HUES6 (cell line): ENCODE measurements around the gene N4BP3.
"Not testable (repeated sequence)": the region's sequence is repeated elsewhere in the genome, so short reads cannot be mapped to it uniquely, and the experiment has no call there.

Experiments
- H3K27ac ChIP-seq: 2 replicates; pipeline ENCODE4 v1.7.0; 2013; ENCODE audit warnings: low read depth, mild to moderate bottlenecking, low read length, inconsistent platforms
- H3K27me3 ChIP-seq: 2 replicates; pipeline ENCODE4 v1.6.1; 2013; ENCODE audit warnings: low read length; ENCODE audit not compliant: control insufficient read depth, insufficient read depth
- H3K36me3 ChIP-seq: 2 replicates; pipeline ENCODE4 v1.6.1; 2013; ENCODE audit warnings: low read length; ENCODE audit not compliant: control insufficient read depth, insufficient read depth
- H3K4me1 ChIP-seq: 2 replicates; pipeline ENCODE4 v1.6.1; 2013; ENCODE audit warnings: low read length; ENCODE audit not compliant: control insufficient read depth, insufficient read depth
- H3K4me3 ChIP-seq: 2 replicates; pipeline ENCODE4 v1.5.1; 2013; ENCODE audit warnings: low read depth, low read length
- H3K9ac ChIP-seq: one replicate; pipeline ENCODE4 v1.6.1; 2013; ENCODE audit warnings: mild to moderate bottlenecking, low read length
- H3K9me3 ChIP-seq: 2 replicates; pipeline ENCODE4 v1.6.1; 2013; ENCODE audit warnings: low read depth, low read length; ENCODE audit not compliant: control insufficient read depth, insufficient read depth

Gene N4BP3

DNA sequence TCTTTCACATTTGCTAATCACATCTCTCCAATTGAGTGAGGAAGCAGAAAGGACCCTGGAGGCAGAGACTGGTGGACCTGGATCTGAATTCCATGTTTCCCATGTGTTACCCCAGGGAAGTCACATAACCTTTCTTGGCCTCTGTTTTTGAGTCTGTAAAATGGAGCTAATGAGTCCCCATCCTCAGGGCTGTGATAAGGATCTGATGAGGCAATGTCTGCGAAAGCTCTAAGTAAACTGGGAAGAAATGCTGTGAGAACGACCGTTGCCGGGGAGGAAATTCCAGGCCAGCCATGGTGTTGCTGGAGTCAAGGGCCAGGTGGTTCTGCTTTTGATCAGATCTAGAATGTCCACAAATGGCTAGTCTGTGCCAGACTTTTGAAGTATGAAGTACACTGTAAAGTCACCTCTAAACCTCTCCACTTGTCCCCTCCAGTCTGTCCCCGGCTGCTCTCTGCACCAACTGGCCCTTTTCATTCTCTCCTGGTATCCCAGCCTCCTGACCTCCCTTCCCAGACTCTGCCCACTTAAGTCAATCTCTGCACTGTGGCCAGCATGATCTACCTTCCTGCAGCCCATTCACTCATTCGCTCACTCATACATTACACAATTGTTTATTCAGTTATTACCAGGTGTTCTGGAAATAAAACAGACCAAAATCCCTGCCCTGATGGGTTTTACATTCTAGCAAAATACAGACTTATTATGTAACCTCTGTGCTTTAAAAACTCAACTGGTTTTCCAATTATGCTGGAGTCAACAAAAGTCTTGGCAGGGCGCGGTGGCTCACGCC, 32.5 kb upstream of the N4BP3 start:
- Histone ChIP-seq H3K4me1 (peaks cover 29% of the 10 kb centered on the region), H3K4me3 (no peak overlapping the region), H3K9ac (no peak overlapping the region), H3K36me3 (no peaks in the 10 kb centered on the region), H3K27me3 (no peaks in the 10 kb centered on the region), H3K9me3 (no peaks in the 10 kb centered on the region), H3K27ac (no peak overlapping the region)

DNA sequence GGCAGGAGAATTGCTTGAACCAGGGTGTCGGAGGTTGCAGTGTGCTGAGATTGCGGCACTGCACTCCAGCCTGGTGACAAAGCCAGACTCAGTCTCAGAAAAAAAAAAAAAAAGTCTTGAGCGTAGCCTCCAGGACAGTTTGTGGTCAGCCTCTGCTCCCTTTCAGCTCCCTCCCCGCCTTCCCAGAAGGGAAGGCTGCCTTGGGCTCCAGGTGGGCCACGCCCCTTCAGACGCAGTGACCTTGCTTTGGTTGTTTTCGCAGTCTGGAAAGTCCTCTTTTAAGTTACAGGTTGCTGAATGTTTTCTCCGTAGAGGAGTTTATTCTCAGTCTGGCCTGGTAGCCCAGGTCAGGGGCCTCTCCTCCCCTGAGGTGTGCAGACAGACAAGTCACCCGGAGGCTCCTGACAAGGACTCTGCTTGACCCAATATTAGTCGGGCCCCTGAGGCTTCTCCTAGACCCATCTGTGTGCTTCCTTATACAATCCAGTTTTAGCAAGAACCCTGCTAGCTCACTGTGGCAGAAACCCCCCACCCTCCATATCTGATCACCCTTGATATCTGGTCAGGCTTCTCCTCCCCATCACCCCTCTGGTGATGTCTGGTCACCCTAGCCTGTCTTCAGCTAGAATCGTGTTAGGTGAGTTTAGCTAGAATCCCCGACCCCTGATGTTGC, 31.6 kb upstream of the N4BP3 start:
- Histone ChIP-seq H3K27me3 (no peaks in the 10 kb centered on the region), H3K27ac (no peak overlapping the region), H3K36me3 (no peaks in the 10 kb centered on the region), H3K4me3 (no peak overlapping the region), H3K4me1 (peaks cover 23% of the 10 kb centered on the region), H3K9me3 (no peaks in the 10 kb centered on the region), H3K9ac (no peak overlapping the region)

DNA sequence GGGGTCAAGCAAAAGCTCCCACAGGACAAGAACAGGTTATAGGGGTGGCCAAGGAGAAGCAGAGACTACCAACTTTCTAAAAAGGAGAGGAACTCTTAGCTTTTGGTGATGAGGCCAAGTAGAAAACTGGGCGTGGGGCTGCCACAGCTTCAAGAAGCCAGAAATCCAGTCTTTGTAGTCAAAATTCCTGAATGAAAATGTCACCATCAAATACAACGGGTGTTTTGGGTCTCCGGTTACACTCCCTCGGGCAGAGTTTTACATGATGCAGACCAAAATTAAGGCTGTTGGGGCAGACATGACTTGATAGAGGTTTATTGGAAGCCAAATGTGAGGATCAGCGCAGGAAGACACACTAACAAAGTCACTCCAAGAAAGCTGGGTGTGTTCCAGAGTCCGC, 29.4 kb upstream of the N4BP3 start:
- no peaks in the 10 kb centered on the region for H3K9me3 ChIP-seq
- H3K27ac ChIP-seq, result no peak overlapping the region
- H3K4me1 ChIP-seq, result peaks cover 16% of the 10 kb centered on the region
- no peaks in the 10 kb centered on the region for H3K27me3 ChIP-seq
- H3K9ac ChIP-seq, result no peak overlapping the region
- no peak overlapping the region for H3K4me3 ChIP-seq
- H3K36me3 ChIP-seq, result no peaks in the 10 kb centered on the region

DNA sequence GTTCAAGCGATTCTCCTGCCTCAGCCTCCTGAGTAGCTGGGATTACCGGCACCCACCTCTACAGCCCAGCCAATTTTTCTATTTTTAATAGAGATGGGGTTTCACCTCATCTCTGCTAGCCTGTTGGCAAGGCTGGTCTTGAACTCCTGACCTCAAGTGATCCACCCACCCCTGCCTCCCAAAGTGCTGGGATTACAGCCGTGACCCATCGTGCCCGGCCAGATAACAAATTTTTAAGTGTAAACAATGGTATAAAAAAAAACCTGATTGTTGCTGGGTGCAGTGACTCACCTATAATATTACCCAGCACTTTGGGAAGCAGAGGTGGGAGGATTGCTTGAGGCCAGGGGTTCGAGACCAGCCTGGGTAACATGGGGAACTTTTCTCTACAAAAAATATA, 28.0 kb upstream of the N4BP3 start:
- no peaks in the 10 kb centered on the region for H3K9me3 ChIP-seq
- no peaks in the 10 kb centered on the region for H3K36me3 ChIP-seq
- no peak overlapping the region for H3K9ac ChIP-seq
- H3K27ac ChIP-seq, result no peak overlapping the region
- no peak overlapping the region for H3K4me3 ChIP-seq
- no peaks in the 10 kb centered on the region for H3K27me3 ChIP-seq
- peaks cover 16% of the 10 kb centered on the region for H3K4me1 ChIP-seq

DNA sequence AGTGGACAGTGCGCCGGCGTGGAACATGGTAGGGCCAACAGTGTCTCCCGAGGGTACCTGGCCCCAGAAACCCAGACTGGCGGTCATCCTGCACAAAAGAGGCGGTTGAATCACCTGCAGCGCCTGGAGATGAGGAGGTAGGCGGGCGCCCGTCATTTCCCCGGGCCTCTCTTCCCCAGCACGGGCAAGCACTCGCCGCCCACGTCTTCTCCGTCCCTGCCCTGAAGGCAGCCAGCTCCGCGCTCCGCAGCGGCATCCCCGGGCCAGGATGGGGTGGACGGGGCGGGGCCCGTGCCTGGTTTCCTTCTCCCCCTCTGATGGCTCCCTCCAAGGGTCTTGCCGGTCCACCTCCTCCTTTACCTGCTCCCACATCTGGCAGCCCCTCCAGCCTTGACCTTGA, 27.1 kb upstream of the N4BP3 start:
- peaks cover 16% of the 10 kb centered on the region for H3K4me1 ChIP-seq
- no peak overlapping the region for H3K27ac ChIP-seq
- H3K27me3 ChIP-seq, result no peaks in the 10 kb centered on the region
- no peaks in the 10 kb centered on the region for H3K36me3 ChIP-seq
- H3K4me3 ChIP-seq, result peak overlapping the region; percentile 47
- peak overlapping the region; percentile 2 for H3K9ac ChIP-seq
- no peaks in the 10 kb centered on the region for H3K9me3 ChIP-seq

DNA sequence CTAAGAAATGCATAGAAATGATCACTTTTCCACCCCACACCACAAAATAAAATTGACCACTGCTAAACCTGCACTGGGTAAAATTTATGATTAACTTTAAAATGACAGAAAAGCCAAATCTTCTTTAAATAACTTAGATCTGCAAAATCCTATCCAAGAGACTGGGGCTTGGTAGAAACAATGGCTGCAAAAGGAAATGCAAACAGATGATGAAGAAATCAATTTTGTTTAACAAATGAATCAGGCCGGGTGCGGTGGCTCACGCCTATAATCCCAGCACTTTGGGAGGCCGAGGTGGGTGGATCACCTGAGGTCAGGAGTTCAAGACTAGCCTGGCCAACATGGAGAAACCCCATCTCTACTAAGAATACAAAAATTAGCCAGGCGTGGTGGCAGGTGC, 26.1 kb upstream of the N4BP3 start:
- H3K27ac ChIP-seq, H3K9me3 ChIP-seq, H3K9ac ChIP-seq, H3K4me1 ChIP-seq, H3K36me3 ChIP-seq, H3K4me3 ChIP-seq, H3K27me3 ChIP-seq: not testable (repeated sequence)

DNA sequence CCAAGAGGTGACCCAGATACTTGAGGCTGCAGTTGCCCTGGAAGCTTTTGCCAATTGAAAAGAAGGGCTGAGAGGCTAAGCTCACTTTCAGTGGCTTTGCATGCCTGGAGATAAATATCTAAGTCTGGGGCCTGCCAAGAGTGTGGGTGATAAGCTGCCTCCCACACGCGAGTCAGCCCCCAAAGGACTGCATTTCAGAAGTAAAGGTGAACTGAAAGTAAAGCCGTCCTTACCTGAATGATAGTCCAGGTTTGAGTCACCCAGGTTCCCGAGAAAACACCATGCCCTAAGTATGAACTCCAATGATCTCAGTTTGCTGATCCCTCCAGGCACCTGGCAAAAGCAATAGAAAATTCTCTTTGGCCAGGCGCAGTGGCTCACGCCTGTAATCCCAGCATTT, 22.5 kb upstream of the N4BP3 start:
- H3K4me1 ChIP-seq, result no peaks in the 10 kb centered on the region
- H3K27me3 ChIP-seq, result no peaks in the 10 kb centered on the region
- H3K4me3 ChIP-seq, result no peak overlapping the region
- H3K27ac ChIP-seq, result no peak overlapping the region
- no peak overlapping the region for H3K9ac ChIP-seq
- H3K36me3 ChIP-seq, result no peaks in the 10 kb centered on the region
- H3K9me3 ChIP-seq, result peaks cover 2% of the 10 kb centered on the region; the same call in 1 of the 2 replicates

DNA sequence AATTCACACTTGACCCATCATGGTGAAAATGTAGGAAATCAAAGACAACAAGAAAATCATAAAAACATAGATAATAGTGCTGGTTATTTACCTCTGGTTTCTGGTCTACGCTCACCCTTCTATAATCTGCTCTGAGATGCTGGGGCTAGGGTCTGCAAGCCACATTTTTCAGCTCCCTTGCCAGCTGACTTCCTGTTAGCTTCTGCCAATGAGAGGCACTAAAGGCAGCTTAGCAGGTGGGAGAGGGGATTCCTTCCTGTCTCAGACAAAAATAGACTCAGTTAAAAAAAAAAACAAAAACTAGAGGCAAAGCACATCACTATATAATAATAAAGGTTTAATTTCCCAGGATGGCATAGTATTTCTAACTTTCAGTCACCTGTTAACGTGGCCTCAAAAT, 20.2 kb upstream of the N4BP3 start:
- no peak overlapping the region for H3K27ac ChIP-seq
- H3K27me3 ChIP-seq, result no peaks in the 10 kb centered on the region
- H3K9me3 ChIP-seq, result peaks cover 2% of the 10 kb centered on the region; the same call in 1 of the 2 replicates
- H3K4me3 ChIP-seq, result no peak overlapping the region
- no peak overlapping the region for H3K9ac ChIP-seq
- no peaks in the 10 kb centered on the region for H3K4me1 ChIP-seq
- H3K36me3 ChIP-seq, result no peaks in the 10 kb centered on the region

DNA sequence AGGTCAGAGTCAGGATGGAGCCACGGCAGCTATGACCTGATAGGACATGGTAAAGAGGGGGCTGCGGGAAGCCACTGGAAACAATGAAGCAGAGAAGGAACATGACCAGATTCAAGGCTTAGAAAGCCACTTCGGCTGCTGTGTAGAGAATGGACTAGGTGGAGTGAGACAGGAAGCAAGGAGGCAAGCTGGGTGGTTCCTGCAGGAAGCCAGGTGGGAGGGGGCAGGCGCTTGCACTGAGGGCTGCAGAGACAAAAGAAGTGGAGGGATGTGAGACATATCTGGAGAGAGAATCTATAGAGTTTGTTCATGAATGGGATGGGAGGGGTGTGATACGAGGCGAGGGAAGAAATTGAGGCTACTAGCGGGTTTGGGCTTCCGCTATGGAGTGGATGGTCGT, 19.0 kb upstream of the N4BP3 start:
- Histone ChIP-seq H3K4me3 (no peak overlapping the region), H3K4me1 (no peaks in the 10 kb centered on the region), H3K27me3 (no peaks in the 10 kb centered on the region), H3K9me3 (peaks cover 2% of the 10 kb centered on the region; the same call in 1 of the 2 replicates), H3K9ac (no peak overlapping the region), H3K36me3 (no peaks in the 10 kb centered on the region), H3K27ac (no peak overlapping the region)

DNA sequence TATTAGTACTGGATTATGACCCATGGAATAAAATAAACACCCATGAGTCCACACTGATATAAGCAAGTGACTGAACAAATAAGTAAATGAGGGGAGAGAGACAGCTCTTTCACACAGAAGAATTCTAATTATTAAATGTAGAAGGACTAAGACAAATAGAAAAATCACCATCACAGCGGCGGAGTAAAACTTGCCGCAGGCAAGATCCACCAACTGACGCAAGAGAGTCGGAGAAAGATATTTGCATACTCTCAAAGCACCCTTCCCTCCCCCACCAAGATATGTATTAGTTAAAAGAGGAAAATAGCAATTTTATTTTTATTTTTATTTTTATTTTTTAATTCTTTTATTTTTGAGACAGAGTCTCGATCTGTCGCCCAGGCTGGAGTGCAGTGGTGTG, 14.6 kb upstream of the N4BP3 start:
- no peaks in the 10 kb centered on the region for H3K27me3 ChIP-seq
- no peaks in the 10 kb centered on the region for H3K9me3 ChIP-seq
- H3K9ac ChIP-seq, result no peak overlapping the region
- H3K4me1 ChIP-seq, result no peaks in the 10 kb centered on the region
- H3K36me3 ChIP-seq, result no peaks in the 10 kb centered on the region
- no peak overlapping the region for H3K4me3 ChIP-seq
- H3K27ac ChIP-seq, result no peak overlapping the region

DNA sequence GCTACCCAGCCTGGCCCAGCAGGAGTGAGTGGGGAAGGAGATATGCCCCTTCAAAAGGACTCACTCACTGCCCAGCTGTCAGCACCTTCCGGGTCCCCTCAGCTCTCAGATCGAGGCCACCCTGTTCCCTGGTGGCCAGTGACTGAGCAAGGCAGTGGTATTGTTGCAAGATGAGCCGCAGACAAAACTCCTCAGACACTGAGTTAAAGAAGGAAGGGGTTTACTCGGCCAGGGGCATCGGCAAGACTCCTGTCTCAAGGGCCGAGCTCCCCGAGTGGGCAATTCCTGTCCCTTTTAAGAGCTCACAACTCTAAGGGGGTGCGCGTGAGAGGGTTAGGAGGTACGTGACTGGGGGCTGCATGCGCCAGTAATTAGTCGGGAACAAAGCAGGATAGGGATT, 9.7 kb upstream of the N4BP3 start:
- peaks cover 10% of the 10 kb centered on the region for H3K4me1 ChIP-seq
- H3K9ac ChIP-seq, result no peak overlapping the region
- H3K9me3 ChIP-seq, result no peaks in the 10 kb centered on the region
- H3K27me3 ChIP-seq, result no peaks in the 10 kb centered on the region
- H3K27ac ChIP-seq, result no peak overlapping the region
- no peaks in the 10 kb centered on the region for H3K36me3 ChIP-seq
- H3K4me3 ChIP-seq, result no peak overlapping the region
